ENCODE measurements around the gene LCE1A.

LCE1A gene

GRCh38 chr1:152836870-152837269 lies 9.6 kb downstream of the LCE1A start:
- CTCF ChIA-PET: no interaction called here
- TF ChIP-seq ZNF384 (IDR thresholded peaks at IDR 0.05) (no peak), SP1 (IDR thresholded peaks at IDR 0.05) (no peak), PKNOX1 (IDR thresholded peaks at IDR 0.05) (no peak), ELF4 (IDR thresholded peaks at IDR 0.05) (no peak), HDGF (IDR thresholded peaks at IDR 0.05; ENCODE audit: borderline replicate concordance) (no peak), SUZ12 (IDR thresholded peaks at IDR 0.05) (no peak), FOXM1 (IDR thresholded peaks at IDR 0.05; ENCODE audit: borderline replicate concordance) (no peak), NFRKB (IDR thresholded peaks at IDR 0.05) (no peak), BHLHE40 (IDR thresholded peaks at IDR 0.05; ENCODE audit: borderline replicate concordance) (no peak), LEF1 (IDR thresholded peaks at IDR 0.05; ENCODE audit: borderline replicate concordance) (no peak)
- POLR2A ChIA-PET: no interaction called here
- no peak for DNase-seq (ENCODE audit: extremely low spot score)

- no peak for DNase-seq (ENCODE audit: extremely low spot score)
- CTCF ChIA-PET: no interaction called here
- POLR2A ChIA-PET: no interaction called here
- TF ChIP-seq SP1 (IDR thresholded peaks at IDR 0.05) (no peak), LEF1 (IDR thresholded peaks at IDR 0.05; ENCODE audit: borderline replicate concordance) (no peak), FOXM1 (IDR thresholded peaks at IDR 0.05; ENCODE audit: borderline replicate concordance) (no peak), BHLHE40 (IDR thresholded peaks at IDR 0.05; ENCODE audit: borderline replicate concordance) (no peak), FOXK2 (IDR thresholded peaks at IDR 0.05) (no peak), CTBP1 (IDR thresholded peaks at IDR 0.05; ENCODE audit: borderline replicate concordance) (no peak), SUZ12 (IDR thresholded peaks at IDR 0.05) (no peak), ZNF384 (IDR thresholded peaks at IDR 0.05) (no peak), TARDBP (IDR thresholded peaks at IDR 0.05) (no peak), L3MBTL2 (conservative IDR thresholded peaks at IDR 0.05) (no peak), NFRKB (IDR thresholded peaks at IDR 0.05) (no peak), PKNOX1 (IDR thresholded peaks at IDR 0.05) (no peak), HDGF (IDR thresholded peaks at IDR 0.05; ENCODE audit: borderline replicate concordance) (no peak), ARNT (IDR thresholded peaks at IDR 0.05) (no peak), ELF4 (IDR thresholded peaks at IDR 0.05) (no peak), FOXA1 (IDR thresholded peaks at IDR 0.05) (no peak)
Observed at GRCh38 chr1:152842556-152842955, 15.3 kb downstream of the LCE1A start, which contains the start of gene LCE6A. LCE6A (plus strand) TSS chr1:152842856; CDS start chr1:152843521, 665 bp downstream.

GRCh38 chr1:152855661-152856060 lies 28.4 kb downstream of the LCE1A start:
- no peak for TF ChIP-seq L3MBTL2 (conservative IDR thresholded peaks at IDR 0.05)
- TF ChIP-seq HDGF (IDR thresholded peaks at IDR 0.05; ENCODE audit: borderline replicate concordance): no peak
- no peak for TF ChIP-seq FOXM1 (IDR thresholded peaks at IDR 0.05; ENCODE audit: borderline replicate concordance)
- TF ChIP-seq PKNOX1 (IDR thresholded peaks at IDR 0.05): no peak
- TF ChIP-seq SP1 (IDR thresholded peaks at IDR 0.05): no peak
- no peak for TF ChIP-seq NFRKB (IDR thresholded peaks at IDR 0.05)
- no peak for TF ChIP-seq CTBP1 (IDR thresholded peaks at IDR 0.05; ENCODE audit: borderline replicate concordance)
- no peak for TF ChIP-seq FOXA1 (IDR thresholded peaks at IDR 0.05)
- TF ChIP-seq ELF4 (IDR thresholded peaks at IDR 0.05): no peak
- TF ChIP-seq SUZ12 (IDR thresholded peaks at IDR 0.05): no peak
- no peak for TF ChIP-seq BHLHE40 (IDR thresholded peaks at IDR 0.05; ENCODE audit: borderline replicate concordance)
- no peak for TF ChIP-seq ZNF384 (IDR thresholded peaks at IDR 0.05)
- no peak for TF ChIP-seq LEF1 (IDR thresholded peaks at IDR 0.05; ENCODE audit: borderline replicate concordance)
- no peak for TF ChIP-seq FOXK2 (IDR thresholded peaks at IDR 0.05)
- no peak for TF ChIP-seq TARDBP (IDR thresholded peaks at IDR 0.05)
- ChIA-PET POLR2A (no interaction called here), CTCF (no interaction called here)
- no peak for DNase-seq (ENCODE audit: extremely low spot score)

GRCh38 chr1:152858062-152858461 lies 30.8 kb downstream of the LCE1A start:
- POLR2A ChIA-PET: no interaction called here
- CTCF ChIA-PET: interaction anchor here (0.6 kb wide), 1 partner anchor 11 kb away, joined by 3 read pairs; no protein-coding TSS in a partner anchor
- DNase-seq (ENCODE audit: extremely low spot score): no peak
- TF ChIP-seq TARDBP (IDR thresholded peaks at IDR 0.05) (no peak), FOXM1 (IDR thresholded peaks at IDR 0.05; ENCODE audit: borderline replicate concordance) (no peak), ZNF384 (IDR thresholded peaks at IDR 0.05) (no peak), FOXK2 (IDR thresholded peaks at IDR 0.05) (no peak), NFRKB (IDR thresholded peaks at IDR 0.05) (no peak), HDGF (IDR thresholded peaks at IDR 0.05; ENCODE audit: borderline replicate concordance) (no peak), CTBP1 (IDR thresholded peaks at IDR 0.05; ENCODE audit: borderline replicate concordance) (no peak), ELF4 (IDR thresholded peaks at IDR 0.05) (no peak), SP1 (IDR thresholded peaks at IDR 0.05) (no peak), L3MBTL2 (conservative IDR thresholded peaks at IDR 0.05) (no peak), SUZ12 (IDR thresholded peaks at IDR 0.05) (no peak), PKNOX1 (IDR thresholded peaks at IDR 0.05) (no peak), ARNT (IDR thresholded peaks at IDR 0.05) (no peak), FOXA1 (IDR thresholded peaks at IDR 0.05) (no peak), BHLHE40 (IDR thresholded peaks at IDR 0.05; ENCODE audit: borderline replicate concordance) (no peak), LEF1 (IDR thresholded peaks at IDR 0.05; ENCODE audit: borderline replicate concordance) (no peak)

GRCh38 chr1:152859696-152860095 lies 32.4 kb downstream of the LCE1A start, which contains the start of gene LCE7A:
LCE7A (plus strand) TSS chr1:152859996; CDS start chr1:152860698, 702 bp downstream.
- CTCF ChIA-PET: interaction anchor here (2.3 kb wide), 1 partner anchor 11 kb away, joined by 11 read pairs; no protein-coding TSS in a partner anchor
- POLR2A ChIA-PET: no interaction called here
- TF ChIP-seq FOXA1 (IDR thresholded peaks at IDR 0.05): no peak
- TF ChIP-seq ARNT (IDR thresholded peaks at IDR 0.05): no peak
- TF ChIP-seq ZNF384 (IDR thresholded peaks at IDR 0.05): no peak
- no peak for TF ChIP-seq SP1 (IDR thresholded peaks at IDR 0.05)
- TF ChIP-seq FOXK2 (IDR thresholded peaks at IDR 0.05): no peak
- no peak for TF ChIP-seq FOXM1 (IDR thresholded peaks at IDR 0.05; ENCODE audit: borderline replicate concordance)
- TF ChIP-seq BHLHE40 (IDR thresholded peaks at IDR 0.05; ENCODE audit: borderline replicate concordance): no peak
- TF ChIP-seq ELF4 (IDR thresholded peaks at IDR 0.05): no peak
- DNase-seq (ENCODE audit: extremely low spot score): no peak

Measured in HEK293T (cell line).